K562 (cell line): ENCODE data around the gene TSC22D3. TPM values are rescaled to one million over a fixed set of nuclear protein-coding genes. Genes with fewer than 3 reads are reported as not detected.

Experiments used
- BHLHE40 ChIP-seq: IDR thresholded peaks from 2 replicates; pipeline ENCODE4 v1.6.1; 2011; ENCODE audit warnings: low read length, improper control_type of control experiment
- HDAC1 ChIP-seq, 2 experiments: fragments of 450-650 bp; IDR thresholded peaks; 2 replicates each; pipeline ENCODE4 v1.6.1; 2016 to 2017; ENCODE audit warnings: inconsistent platforms in 1 of 2, mild to moderate bottlenecking in 1 of 2, moderate library complexity in 1 of 2
- ILK ChIP-seq: fragments of 450-650 bp; IDR thresholded peaks from 2 replicates; pipeline ENCODE4 v1.6.1; 2016; ENCODE audit warnings: missing genetic modification characterization, low read depth, mild to moderate bottlenecking, missing compliant biosample characterization, moderate library complexity, borderline replicate concordance
- MBD2 ChIP-seq: sonication (generic); IDR thresholded peaks from 2 replicates; pipeline ENCODE4 v1.6.1; 2016; ENCODE audit warnings: low read depth, borderline replicate concordance
- MEIS2 ChIP-seq: fragments of 450-650 bp; IDR thresholded peaks from 2 replicates; pipeline ENCODE4 v1.6.1; 2014; ENCODE audit warnings: mild to moderate bottlenecking; ENCODE audit not compliant: partially characterized antibody
- NFE2 ChIP-seq: IDR thresholded peaks from 2 replicates; pipeline ENCODE4 v1.6.1; 2014; ENCODE audit warnings: antibody characterized with exemption, low read depth
- NFRKB ChIP-seq: fragments of 450-650 bp; IDR thresholded peaks from 2 replicates; pipeline ENCODE4 v1.6.1; 2016; ENCODE audit warnings: low read depth
- NONO ChIP-seq, 2 experiments: fragments of 200-400 bp in 1 of 2; fragments of 450-650 bp in 1 of 2; formaldehyde crosslinking in 1 of 2; IDR thresholded peaks; 2 replicates each; pipeline ENCODE4 v1.6.1; 2017; ENCODE audit warnings: low read depth in 2 of 2, mild to moderate bottlenecking in 2 of 2, moderate library complexity in 2 of 2, low read length in 1 of 2
- RBM34 ChIP-seq: fragments of 200-400 bp; formaldehyde crosslinking; IDR thresholded peaks from 2 replicates; pipeline ENCODE4 v1.6.1; 2018; ENCODE audit warnings: low read length, borderline replicate concordance; ENCODE audit not compliant: insufficient read depth
- SMARCE1 ChIP-seq: fragments of 450-650 bp; IDR thresholded peaks from 2 replicates; pipeline ENCODE4 v1.7.1; 2016; ENCODE audit warnings: mild to moderate bottlenecking
- TRIM24 ChIP-seq, 2 experiments: fragments of 450-650 bp; IDR thresholded peaks; 2 replicates each; pipeline ENCODE4 v1.6.1; 2016
- polyA plus RNA-seq, 8 experiments: library from polyadenylated mRNA; depleted of rRNA in 4 of 8; stranded (reverse) in 5 of 8; unstranded in 3 of 8; fragments of >200 nt; fragmentation: Nextera tagmentation in 2 of 8; fragmentation: Illumina TruSeq in 1 of 8; extraction: Ambion mirVana in 2 of 8; extraction: Trizol in 1 of 8; gene quantifications; 2 replicates each; pipeline versions ENCODE4 v1.2.1 to v1.2.3, GENCODE V29; 2011 to 2014; ENCODE audit warnings: inconsistent platforms in 1 of 8, missing spikeins in 1 of 8
- total RNA-seq, 7 experiments: library from RNA; depleted of rRNA in 6 of 7; stranded (reverse); fragments of >200 nt in 6 of 7; fragmentation: Illumina TruSeq in 2 of 7; extraction: Trizol in 2 of 7; gene quantifications; 2 replicates each; pipeline versions ENCODE4 v1.2.1 to v1.2.3, GENCODE V29; 2011 to 2021; ENCODE audit warnings: low replicate concordance in 1 of 7
- TF ChIP-seq, protein P1 (sequence below): fragments of 450-650 bp; IDR thresholded peaks from 2 replicates; pipeline ENCODE4 v1.6.1; 2016
- TF ChIP-seq, protein P2 (sequence below), 2 experiments: IDR thresholded peaks in 1 of 2; conservative IDR thresholded peaks in 1 of 2; 2 replicates each; pipeline ENCODE4 v1.6.1; 2016; ENCODE audit warnings: low read depth in 2 of 2, mild to moderate bottlenecking in 1 of 2, missing compliant biosample characterization in 1 of 2, missing genetic modification characterization in 1 of 2, moderate library complexity in 1 of 2
- TF ChIP-seq, protein P3 (sequence below): fragments of 250-450 bp; sonication (Bioruptor Pico); IDR thresholded peaks from 2 replicates; pipeline ENCODE4 v1.5.0; 2021

TSC22D3 gene
- total and polyA plus RNA-seq, 9 of the 15 experiments (the other 6 are each of a cell fraction or from before 2014, with no cell fraction given): 0.48 to 3.0 (median 0.87) TPM

DNA sequence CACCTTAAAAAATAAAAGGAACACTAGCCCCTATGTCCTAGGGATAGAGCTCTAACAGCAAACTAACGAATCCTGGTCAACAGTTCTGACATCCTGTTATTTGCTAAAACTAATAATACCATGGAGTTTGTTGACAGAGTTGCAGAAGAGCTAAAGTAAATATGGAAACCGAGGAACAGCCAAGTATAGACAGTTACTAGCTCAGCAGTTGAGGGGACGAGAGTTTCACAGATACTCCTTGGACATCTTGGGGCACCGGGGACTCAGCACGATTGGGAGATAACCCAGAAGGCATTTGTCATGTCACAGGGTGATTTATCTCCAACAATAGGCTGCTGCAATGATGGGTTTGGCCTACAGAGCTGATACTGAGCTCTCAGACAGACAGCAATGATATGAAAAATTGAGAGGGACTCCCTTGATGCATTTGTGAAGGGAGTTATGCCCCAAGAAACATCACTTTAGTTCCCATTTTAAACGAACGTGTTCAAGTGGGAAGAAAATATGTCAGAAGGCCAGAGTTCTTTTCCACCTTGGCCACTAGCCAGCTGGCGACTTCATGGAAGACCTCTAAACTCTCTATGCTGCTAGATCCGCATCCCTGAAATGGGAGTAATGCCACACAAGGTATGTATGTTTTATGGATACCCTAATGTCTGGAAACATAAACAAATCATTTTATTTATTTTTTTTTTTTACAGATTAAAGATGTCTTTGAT lies 48.6 kb downstream of the TSC22D3 start (continued):
- TF ChIP-seq, protein P1, sequence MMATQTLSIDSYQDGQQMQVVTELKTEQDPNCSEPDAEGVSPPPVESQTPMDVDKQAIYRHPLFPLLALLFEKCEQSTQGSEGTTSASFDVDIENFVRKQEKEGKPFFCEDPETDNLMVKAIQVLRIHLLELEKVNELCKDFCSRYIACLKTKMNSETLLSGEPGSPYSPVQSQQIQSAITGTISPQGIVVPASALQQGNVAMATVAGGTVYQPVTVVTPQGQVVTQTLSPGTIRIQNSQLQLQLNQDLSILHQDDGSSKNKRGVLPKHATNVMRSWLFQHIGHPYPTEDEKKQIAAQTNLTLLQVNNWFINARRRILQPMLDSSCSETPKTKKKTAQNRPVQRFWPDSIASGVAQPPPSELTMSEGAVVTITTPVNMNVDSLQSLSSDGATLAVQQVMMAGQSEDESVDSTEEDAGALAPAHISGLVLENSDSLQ: peak; percentile 96
- TF ChIP-seq TRIM24 (IDR thresholded peaks at IDR 0.05) (0 out of 4 replicates have a peak, but pooled peaks of 1 of the 2 experiments have one; percentile 9), ILK (tag) (no peak), MBD2 (no peak), NFRKB (no peak), MEIS2 (peak; percentile 99), NONO (IDR thresholded peaks at IDR 0.05; ENCODE audit: low read depth in 2 of 2, low read length in 1 of 2) (no peak), SMARCE1 (0 out of 2 replicates have a peak, but pooled peaks have one; percentile 36), RBM34 (no peak), HDAC1 (IDR thresholded peaks at IDR 0.05) (0 out of 4 replicates have a peak, but pooled peaks of 1 of the 2 experiments have one; percentile 34), BHLHE40 (0 out of 2 replicates have a peak, but pooled peaks have one; percentile 16), NFE2 (peak; percentile 61)
- TF ChIP-seq, protein P2, sequence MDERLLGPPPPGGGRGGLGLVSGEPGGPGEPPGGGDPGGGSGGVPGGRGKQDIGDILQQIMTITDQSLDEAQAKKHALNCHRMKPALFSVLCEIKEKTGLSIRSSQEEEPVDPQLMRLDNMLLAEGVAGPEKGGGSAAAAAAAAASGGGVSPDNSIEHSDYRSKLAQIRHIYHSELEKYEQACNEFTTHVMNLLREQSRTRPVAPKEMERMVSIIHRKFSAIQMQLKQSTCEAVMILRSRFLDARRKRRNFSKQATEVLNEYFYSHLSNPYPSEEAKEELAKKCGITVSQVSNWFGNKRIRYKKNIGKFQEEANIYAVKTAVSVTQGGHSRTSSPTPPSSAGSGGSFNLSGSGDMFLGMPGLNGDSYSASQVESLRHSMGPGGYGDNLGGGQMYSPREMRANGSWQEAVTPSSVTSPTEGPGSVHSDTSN (CRISPR knock-in tag; IDR thresholded peaks at IDR 0.05; ENCODE audit: low read depth): peak; percentile 70
- TF ChIP-seq, protein P2 (tag; conservative IDR thresholded peaks at IDR 0.05; ENCODE audit: low read depth): peak; percentile 98
- TF ChIP-seq, protein P3, sequence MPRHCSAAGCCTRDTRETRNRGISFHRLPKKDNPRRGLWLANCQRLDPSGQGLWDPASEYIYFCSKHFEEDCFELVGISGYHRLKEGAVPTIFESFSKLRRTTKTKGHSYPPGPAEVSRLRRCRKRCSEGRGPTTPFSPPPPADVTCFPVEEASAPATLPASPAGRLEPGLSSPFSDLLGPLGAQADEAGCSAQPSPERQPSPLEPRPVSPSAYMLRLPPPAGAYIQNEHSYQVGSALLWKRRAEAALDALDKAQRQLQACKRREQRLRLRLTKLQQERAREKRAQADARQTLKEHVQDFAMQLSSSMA (CRISPR knock-in tag): no peak
- TF ChIP-seq, all 486 proteins: peak for 28
